ENCODE results near the gene CCSER1.
"Not testable (repeated sequence)": the region's sequence is repeated elsewhere in the genome, so short reads cannot be mapped to it uniquely, and the experiment has no call there.

CCSER1 gene

GRCh38 chr4:90840291-90840690 lies 713.1 kb downstream of the CCSER1 start:
- no peak for DNase-seq (ENCODE audit: low spot score)

- DNase-seq (ENCODE audit: low spot score): no peak
Measured at GRCh38 chr4:90840828-90841227, 713.6 kb downstream of the CCSER1 start.

- DNase-seq (ENCODE audit: low spot score): no peak
Measured at GRCh38 chr4:90841676-90842075, 714.5 kb downstream of the CCSER1 start.

- no peak for DNase-seq (ENCODE audit: low spot score)
Measured at GRCh38 chr4:90842960-90843359, 715.8 kb downstream of the CCSER1 start.

- no peak for DNase-seq (ENCODE audit: low spot score)
Measured at GRCh38 chr4:90844241-90844640, 717.0 kb downstream of the CCSER1 start.

- peak; percentile 23 for DNase-seq (ENCODE audit: low spot score)
Measured at GRCh38 chr4:90845777-90846176, 718.6 kb downstream of the CCSER1 start.

- no peak for DNase-seq (ENCODE audit: low spot score)
Measured at GRCh38 chr4:90852237-90852636, 725.0 kb downstream of the CCSER1 start.

- peak; percentile 16 for DNase-seq (ENCODE audit: low spot score)
Measured at GRCh38 chr4:90855111-90855510, 727.9 kb downstream of the CCSER1 start.

GRCh38 chr4:90857081-90857820 lies 730.1 kb downstream of the CCSER1 start:
- DNase-seq (ENCODE audit: low spot score): no peak

GRCh38 chr4:90875791-90876190 lies 748.6 kb downstream of the CCSER1 start:
- no peak for DNase-seq (ENCODE audit: low spot score)

- no peak for DNase-seq (ENCODE audit: low spot score)
Measured at GRCh38 chr4:90876296-90876695, 749.1 kb downstream of the CCSER1 start.

GRCh38 chr4:90883519-90883918 lies 756.3 kb downstream of the CCSER1 start:
- DNase-seq (ENCODE audit: low spot score): no peak

GRCh38 chr4:90888571-90888970 lies 761.4 kb downstream of the CCSER1 start:
- no peak for DNase-seq (ENCODE audit: low spot score)

- DNase-seq (ENCODE audit: low spot score): no peak
Measured at GRCh38 chr4:90889171-90889570, 762.0 kb downstream of the CCSER1 start.

- not testable (repeated sequence) for DNase-seq (ENCODE audit: low spot score)
Measured at GRCh38 chr4:90903413-90903812, 776.2 kb downstream of the CCSER1 start.

- no peak for DNase-seq (ENCODE audit: low spot score)
Measured at GRCh38 chr4:90904021-90904420, 776.8 kb downstream of the CCSER1 start.

GRCh38 chr4:90906239-90906638 lies 779.0 kb downstream of the CCSER1 start:
- no peak for DNase-seq (ENCODE audit: low spot score)

GRCh38 chr4:90911724-90912434 lies 784.7 kb downstream of the CCSER1 start:
- not testable (repeated sequence) for DNase-seq (ENCODE audit: low spot score)

GRCh38 chr4:90922174-90922573 lies 795.0 kb downstream of the CCSER1 start:
- no peak for DNase-seq (ENCODE audit: low spot score)

GRCh38 chr4:90926957-90927356 lies 799.8 kb downstream of the CCSER1 start:
- DNase-seq (ENCODE audit: low spot score): no peak

- DNase-seq (ENCODE audit: low spot score): no peak
Measured at GRCh38 chr4:90943311-90943710, 816.1 kb downstream of the CCSER1 start.

GRCh38 chr4:90946945-90947344 lies 819.8 kb downstream of the CCSER1 start:
- no peak for DNase-seq (ENCODE audit: low spot score)

- DNase-seq (ENCODE audit: low spot score): no peak
Measured at GRCh38 chr4:90950385-90950841, 823.2 kb downstream of the CCSER1 start.

- DNase-seq (ENCODE audit: low spot score): no peak
Measured at GRCh38 chr4:90951037-90951436, 823.8 kb downstream of the CCSER1 start.
